Caco-2 (cell line): ENCODE data around the gene SLC15A1. TPM values are rescaled to one million over a fixed set of nuclear protein-coding genes. Genes with fewer than 3 reads are reported as not detected.

ENCODE experiments used
- BruUV-seq: library from RNA; stranded (reverse); fragments of 400-500 nt; replicated peaks from 2 replicates; lab custom pipeline; 2021; lab: Mats Ljungman, UMichigan
- CTCF ChIA-PET: fragments of 300-600 bp; sonication (Branson Sonifier 250); formaldehyde crosslinking; loops from one replicate; lab custom pipeline; 2022; ENCODE audit warnings: antibody characterized with exemption; lab: Charles Lee
- POLR2A ChIA-PET: fragments of 300-600 bp; sonication (Branson Sonifier 250); formaldehyde crosslinking; loops from one replicate; lab custom pipeline; 2022; ENCODE audit warnings: antibody characterized with exemption; lab: Charles Lee
- DNase-seq, 2 experiments: peaks; one replicate each; pipeline versions ENCODE4 v3.0.0 to v3.0.0-alpha.2; 2020 to 2022
- H3K27me3 ChIP-seq: replicated peaks from 2 replicates; pipeline ENCODE4 v1.6.0; 2011; ENCODE audit warnings: low read length; ENCODE audit not compliant: control insufficient read depth, insufficient read depth
- H3K36me3 ChIP-seq: 2 replicates; pipeline ENCODE4 v1.5.1; 2011; ENCODE audit warnings: low read length; ENCODE audit not compliant: control insufficient read depth, insufficient read depth
- H3K4me1 ChIP-seq: fragments of 250-450 bp; sonication (Bioruptor Pico); 2 replicates; pipeline ENCODE4 v1.5.1; 2020; ENCODE audit warnings: mild to moderate bottlenecking
- H3K4me3 ChIP-seq: 2 replicates; pipeline ENCODE4 v1.5.1; 2011; ENCODE audit warnings: low read depth, mild to moderate bottlenecking, control low read depth, low read length
- H3K9me3 ChIP-seq: fragments of 250-450 bp; sonication (Bioruptor Pico); 2 replicates; pipeline ENCODE4 v1.5.1; 2020; ENCODE audit warnings: mild to moderate bottlenecking, moderate library complexity
- H3K27ac Mint-ChIP-seq: one replicate; pipeline ENCODE4 v1.8.0; 2022; ENCODE audit warnings: mixed read lengths; ENCODE audit not compliant: unreplicated experiment
- H3K27me3 Mint-ChIP-seq: one replicate; pipeline ENCODE4 v1.8.0; 2022; ENCODE audit warnings: mixed read lengths; ENCODE audit not compliant: insufficient read depth, unreplicated experiment
- H3K36me3 Mint-ChIP-seq: one replicate; pipeline ENCODE4 v1.8.0; 2022; ENCODE audit warnings: mild to moderate bottlenecking, mixed read lengths; ENCODE audit not compliant: insufficient read depth, unreplicated experiment
- H3K4me1 Mint-ChIP-seq: one replicate; pipeline ENCODE4 v1.8.0; 2022; ENCODE audit warnings: low read depth, mixed read lengths; ENCODE audit not compliant: unreplicated experiment
- H3K4me3 Mint-ChIP-seq: one replicate; pipeline ENCODE4 v1.8.0; 2022; ENCODE audit warnings: mild to moderate bottlenecking, moderate library complexity, mixed read lengths; ENCODE audit not compliant: unreplicated experiment
- H3K9me3 Mint-ChIP-seq: one replicate; pipeline ENCODE4 v1.8.0; 2022; ENCODE audit warnings: mixed read lengths; ENCODE audit not compliant: unreplicated experiment
- CTCF ChIP-seq, 2 experiments: fragments of 200-600 bp in 1 of 2; IDR thresholded peaks; 1 replicate in 1 of 2; 2 replicates in 1 of 2; pipeline versions ENCODE4 v1.5.1 to v1.8.0; 2011 to 2022; ENCODE audit warnings: antibody characterized with exemption in 1 of 2, control low read depth in 1 of 2, inconsistent platforms in 1 of 2, low read depth in 1 of 2, low read length in 1 of 2, mild to moderate bottlenecking in 1 of 2, moderate library complexity in 1 of 2; ENCODE audit not compliant: insufficient read depth in 1 of 2, severe bottlenecking in 1 of 2, unreplicated experiment in 1 of 2
- intact Hi-C: fragments of 100-400 bp; cut with micrococcal nuclease; formaldehyde crosslinking; loops from one replicate; pipeline ENCODE4 v1.10.0; 2022; ENCODE audit not compliant: unreplicated experiment
- total RNA-seq: library from RNA; stranded (reverse); gene quantifications from 2 replicates; pipeline ENCODE4 v1.2.3, GENCODE V29; 2022

The SLC15A1 gene
- total RNA-seq, 1 experiment from 2014 or later = 12.3 TPM

GRCh38 chr13:98775844-98776598 lies 23.5 kb upstream of the SLC15A1 start:
- Histone ChIP-seq H3K27me3 (no peaks in the 10 kb centered on the region), H3K4me3 (no peak overlapping the region), H3K4me1 (peaks cover 42% of the 10 kb centered on the region), H3K9me3 (0 out of 2 replicates have a peak, but pooled peaks cover 4% of the 10 kb centered on the region), H3K36me3 (no peaks in the 10 kb centered on the region)
- Mint-ChIP-seq H3K4me1 (peaks cover 28% of the 10 kb centered on the region), H3K36me3 (peaks cover 12% of the 10 kb centered on the region), H3K27me3 (no peaks in the 10 kb centered on the region), H3K4me3 (peak overlapping the region; percentile 25), H3K9me3 (no peaks in the 10 kb centered on the region), H3K27ac (peak overlapping the region; percentile 96)
- intact Hi-C loops = loop anchor here (1.0 to 10.0 kb wide), 6 partner anchors 25 to 291 kb away; partner anchors contain the start of gene STK24
- no peak for TF ChIP-seq CTCF (IDR thresholded peaks at IDR 0.05; ENCODE audit: insufficient read depth in 1 of 2, low read depth in 1 of 2, low read length in 1 of 2, severe bottlenecking in 1 of 2, unreplicated experiment in 1 of 2)
- peak; percentile 94 to 98 for DNase-seq
- ChIA-PET CTCF (interaction anchor here (0.7 to 1.5 kb wide), 4 partner anchors 10 to 110 kb away, joined by 4 to 9 read pairs (median 4); no protein-coding TSS in a partner anchor), POLR2A (interaction anchor here (0.5 to 1.0 kb wide), 2 partner anchors 25 to 29 kb away, joined by 3 to 6 read pairs; no protein-coding TSS in a partner anchor)
- no TSS peak for BruUV-seq

GRCh38 chr13:98775386-98775785 lies 22.9 kb upstream of the SLC15A1 start:
- peak overlapping the region; percentile 96 for H3K27ac Mint-ChIP-seq
- CTCF ChIA-PET = interaction anchor here (1.2 to 1.5 kb wide), 2 partner anchors 9 to 24 kb away, joined by 4 to 5 read pairs; no protein-coding TSS in a partner anchor
- H3K9me3 ChIP-seq = 0 out of 2 replicates have a peak, but pooled peaks cover 4% of the 10 kb centered on the region
- peaks cover 28% of the 10 kb centered on the region for H3K4me1 Mint-ChIP-seq
- no peaks in the 10 kb centered on the region for H3K27me3 Mint-ChIP-seq
- H3K36me3 Mint-ChIP-seq = peaks cover 12% of the 10 kb centered on the region
- H3K4me3 ChIP-seq = no peak overlapping the region
- BruUV-seq = no TSS peak
- no peak for DNase-seq
- no peaks in the 10 kb centered on the region for H3K9me3 Mint-ChIP-seq
- peaks cover 42% of the 10 kb centered on the region for H3K4me1 ChIP-seq
- TF ChIP-seq CTCF (IDR thresholded peaks at IDR 0.05; ENCODE audit: insufficient read depth in 1 of 2, low read depth in 1 of 2, low read length in 1 of 2, severe bottlenecking in 1 of 2, unreplicated experiment in 1 of 2) = no peak
- no peaks in the 10 kb centered on the region for H3K27me3 ChIP-seq
- H3K4me3 Mint-ChIP-seq = no peak overlapping the region
- no peaks in the 10 kb centered on the region for H3K36me3 ChIP-seq
- POLR2A ChIA-PET = interaction anchor here (0.8 kb wide), 1 partner anchor 110 kb away, joined by 3 read pairs; no protein-coding TSS in a partner anchor
- intact Hi-C loops = loop anchor here (5.0 to 10.0 kb wide), 2 partner anchors 33 to 201 kb away; partner anchors contain the start of gene STK24

GRCh38 chr13:98774776-98775175 lies 22.3 kb upstream of the SLC15A1 start:
- peaks cover 42% of the 10 kb centered on the region for H3K4me1 ChIP-seq
- 0 out of 2 replicates have a peak, but pooled peaks cover 4% of the 10 kb centered on the region for H3K9me3 ChIP-seq
- no peaks in the 10 kb centered on the region for H3K36me3 ChIP-seq
- ChIA-PET POLR2A (interaction anchor here (0.8 kb wide), 1 partner anchor 109 kb away, joined by 3 read pairs; no protein-coding TSS in a partner anchor), CTCF (interaction anchor here (1.5 kb wide), 1 partner anchor 8 kb away, joined by 4 read pairs; no protein-coding TSS in a partner anchor)
- Mint-ChIP-seq H3K27me3 (no peaks in the 10 kb centered on the region), H3K36me3 (peaks cover 12% of the 10 kb centered on the region), H3K4me1 (peaks cover 28% of the 10 kb centered on the region), H3K9me3 (no peaks in the 10 kb centered on the region), H3K4me3 (no peak overlapping the region), H3K27ac (peak overlapping the region; percentile 96)
- no peaks in the 10 kb centered on the region for H3K27me3 ChIP-seq
- intact Hi-C loops = loop anchor here (5.0 to 10.0 kb wide), 2 partner anchors 32 to 200 kb away; partner anchors contain the start of gene STK24
- no peak for TF ChIP-seq CTCF (IDR thresholded peaks at IDR 0.05; ENCODE audit: insufficient read depth in 1 of 2, low read depth in 1 of 2, low read length in 1 of 2, severe bottlenecking in 1 of 2, unreplicated experiment in 1 of 2)
- BruUV-seq = no TSS peak
- no peak for DNase-seq
- no peak overlapping the region for H3K4me3 ChIP-seq
